Measurements from ENCODE around the gene OR2M3. TPM values are rescaled to one million over a fixed set of nuclear protein-coding genes. Genes with fewer than 3 reads are reported as not detected.

Gene OR2M3
- total and polyA plus RNA-seq, 2 of the 4 experiments (the other 2 are of a cell fraction), result not detected

- WGBS, 2 experiments (ENCODE audit: extremely low coverage in 2 of 2, insufficient read length in 1 of 2), result no CpG with 5 or more reads among the region's 1 CpG
- ChIA-PET POLR2A (ENCODE audit: unreplicated experiment) (no interaction called here), CTCF (no interaction called here)
- no peak for ATAC-seq (ENCODE audit: low read depth)
- Histone ChIP-seq H3K4me3 (ENCODE audit: insufficient read depth, low read depth, low read length) (no peak overlapping the region), H3K9me1 (ENCODE audit: insufficient read depth, low read length) (no peaks in the 10 kb centered on the region), H4K8ac (ENCODE audit: low read depth in 2 of 2, low read length in 2 of 2) (no peak overlapping the region), H3K27ac (ENCODE audit: insufficient read depth, low read length) (no peak overlapping the region), H3K4me1 (ENCODE audit: control insufficient read depth, insufficient read depth, low read length) (no peaks in the 10 kb centered on the region), H3K79me1 (ENCODE audit: low read depth in 1 of 2, low read length in 2 of 2) (no peaks in the 10 kb centered on the region), H2AFZ (replicated peaks; ENCODE audit: low read length, poor library complexity) (no peak overlapping the region), H3K9me3 (ENCODE audit: control insufficient read depth, insufficient read depth, low read length) (peaks cover 8% of the 10 kb centered on the region), H3K27me3 (ENCODE audit: control insufficient read depth, insufficient read depth, low read length) (no peaks in the 10 kb centered on the region), H2AK5ac (ENCODE audit: low read depth, low read length) (no peak overlapping the region), H2BK120ac (ENCODE audit: low read depth, low read length) (no peak overlapping the region), H4K20me1 (ENCODE audit: insufficient read depth, low read length) (no peaks in the 10 kb centered on the region), H2BK20ac (ENCODE audit: low read depth, low read length) (no peak overlapping the region), H3K18ac (ENCODE audit: low read depth, low read length) (no peak overlapping the region), H2BK5ac (ENCODE audit: low read depth, low read length, poor library complexity, severe bottlenecking) (no peak overlapping the region), H3K9ac (ENCODE audit: low read depth, low read length) (no peak overlapping the region), H2AK9ac (replicated peaks; ENCODE audit: low read depth, low read length, poor library complexity) (no peak overlapping the region), H3K36me3 (ENCODE audit: control insufficient read depth, insufficient read depth, low read length) (no peaks in the 10 kb centered on the region), H4K91ac (ENCODE audit: insufficient read depth, low read depth, low read length) (no peak overlapping the region), H4K5ac (ENCODE audit: low read depth, low read length) (no peak overlapping the region), H2BK15ac (ENCODE audit: low read depth, low read length) (no peak overlapping the region), H3K56ac (ENCODE audit: extremely low read depth, insufficient read depth, low read length) (no peak overlapping the region), H3K23ac (ENCODE audit: low read depth, low read length) (no peak overlapping the region), H3K14ac (replicated peaks; ENCODE audit: low read depth, low read length) (no peak overlapping the region), H3K4ac (ENCODE audit: low read depth, low read length) (no peak overlapping the region), H3K4me2 (ENCODE audit: low read depth, low read length) (no peak overlapping the region)
- no TSS peak for BruUV-seq (replicated peaks)
- no peak for TF ChIP-seq CTCF (conservative IDR thresholded peaks at IDR 0.05; ENCODE audit: low read depth, low read length)
- no peak for TF ChIP-seq BHLHE40 (IDR thresholded peaks at IDR 0.05; ENCODE audit: low read depth, low read length)
- TF ChIP-seq RFX5 (IDR thresholded peaks at IDR 0.05; ENCODE audit: low read depth, low read length), result no peak
- TF ChIP-seq NFE2L2 (IDR thresholded peaks at IDR 0.05; ENCODE audit: low read depth, low read length), result no peak
- TF ChIP-seq ELK1 (IDR thresholded peaks at IDR 0.05; ENCODE audit: borderline replicate concordance, low read depth, low read length), result no peak
- no peak for TF ChIP-seq SMC3 (IDR thresholded peaks at IDR 0.05; ENCODE audit: low read depth, low read length)
- no peak for TF ChIP-seq USF2 (IDR thresholded peaks at IDR 0.05; ENCODE audit: low read depth, low read length)
- no peak for TF ChIP-seq CEBPB (IDR thresholded peaks at IDR 0.05; ENCODE audit: low read depth, low read length)
- TF ChIP-seq CHD1 (IDR thresholded peaks at IDR 0.05; ENCODE audit: low read depth, low read length), result no peak
- no peak for TF ChIP-seq MAZ (IDR thresholded peaks at IDR 0.05; ENCODE audit: borderline replicate concordance, low read depth, low read length)
- TF ChIP-seq RAD21 (IDR thresholded peaks at IDR 0.05; ENCODE audit: low read length), result no peak
- no peak for TF ChIP-seq FOS (IDR thresholded peaks at IDR 0.05; ENCODE audit: low read depth, low read length)
- TF ChIP-seq MAFK (IDR thresholded peaks at IDR 0.05; ENCODE audit: low read depth, low read length), result no peak
- no peak for TF ChIP-seq MXI1 (IDR thresholded peaks at IDR 0.05; ENCODE audit: borderline replicate concordance, low read depth, low read length)
- TF ChIP-seq POLR2A (IDR thresholded peaks at IDR 0.05; ENCODE audit: low read depth, low read length), result no peak
- intact Hi-C loops (cut with micrococcal nuclease) (no loop called here), dilution Hi-C loops (cut with HindIII; ENCODE audit: low sequenced_read_pairs, unreplicated experiment) (no loop called here), in situ Hi-C loops (cut with MboI; ENCODE audit: low sequenced_read_pairs) (no loop called here)
- DNase-seq, result no peak
Measured at GRCh38 chr1:248194117-248194516, 2.9 kb upstream of the OR2M3 start.
